ENCODE results near the gene ZYX. TPM values are rescaled to one million over a fixed set of nuclear protein-coding genes. Genes with fewer than 3 reads are reported as not detected.
A peak's percentile ranks its signal among the peaks of the same experiment; 100 is the strongest.
"Not testable (repeated sequence)": the region's sequence is repeated elsewhere in the genome, so short reads cannot be mapped to it uniquely, and the experiment has no call there.

The ZYX gene
- total RNA-seq, 1 donor from 2014 or later: 61.7 TPM

GRCh38 chr7:143413123-143413522 lies 32.0 kb downstream of the ZYX start:
- no peak for DNase-seq (ENCODE audit: low read depth, low spot score)
- no peak overlapping the region for H3K27ac Mint-ChIP-seq (ENCODE audit: unreplicated experiment)
- TF ChIP-seq, protein P1, sequence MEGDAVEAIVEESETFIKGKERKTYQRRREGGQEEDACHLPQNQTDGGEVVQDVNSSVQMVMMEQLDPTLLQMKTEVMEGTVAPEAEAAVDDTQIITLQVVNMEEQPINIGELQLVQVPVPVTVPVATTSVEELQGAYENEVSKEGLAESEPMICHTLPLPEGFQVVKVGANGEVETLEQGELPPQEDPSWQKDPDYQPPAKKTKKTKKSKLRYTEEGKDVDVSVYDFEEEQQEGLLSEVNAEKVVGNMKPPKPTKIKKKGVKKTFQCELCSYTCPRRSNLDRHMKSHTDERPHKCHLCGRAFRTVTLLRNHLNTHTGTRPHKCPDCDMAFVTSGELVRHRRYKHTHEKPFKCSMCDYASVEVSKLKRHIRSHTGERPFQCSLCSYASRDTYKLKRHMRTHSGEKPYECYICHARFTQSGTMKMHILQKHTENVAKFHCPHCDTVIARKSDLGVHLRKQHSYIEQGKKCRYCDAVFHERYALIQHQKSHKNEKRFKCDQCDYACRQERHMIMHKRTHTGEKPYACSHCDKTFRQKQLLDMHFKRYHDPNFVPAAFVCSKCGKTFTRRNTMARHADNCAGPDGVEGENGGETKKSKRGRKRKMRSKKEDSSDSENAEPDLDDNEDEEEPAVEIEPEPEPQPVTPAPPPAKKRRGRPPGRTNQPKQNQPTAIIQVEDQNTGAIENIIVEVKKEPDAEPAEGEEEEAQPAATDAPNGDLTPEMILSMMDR (conservative IDR thresholded peaks at IDR 0.05): no peak
- peaks cover 18% of the 10 kb centered on the region for H3K4me1 Mint-ChIP-seq
- no peaks in the 10 kb centered on the region for H3K9me3 Mint-ChIP-seq
- no peaks in the 10 kb centered on the region for H3K36me3 Mint-ChIP-seq (ENCODE audit: low read depth)
- no peak overlapping the region for H3K4me3 Mint-ChIP-seq
- H3K27me3 Mint-ChIP-seq (ENCODE audit: low read depth): peaks cover 16% of the 10 kb centered on the region

- not testable (repeated sequence) for H3K9me3 Mint-ChIP-seq; H3K36me3 Mint-ChIP-seq (ENCODE audit: low read depth); H3K4me1 Mint-ChIP-seq; H3K4me3 Mint-ChIP-seq; H3K27ac Mint-ChIP-seq (ENCODE audit: unreplicated experiment); H3K27me3 Mint-ChIP-seq (ENCODE audit: low read depth); DNase-seq (ENCODE audit: low read depth, low spot score)
These were observed 34.1 kb downstream of the ZYX start for GRCh38 chr7:143415209-143415608.

GRCh38 chr7:143415742-143416397 lies 34.7 kb downstream of the ZYX start:
- no peaks in the 10 kb centered on the region for H3K36me3 Mint-ChIP-seq (ENCODE audit: low read depth)
- no peak for DNase-seq (ENCODE audit: low read depth, low spot score)
- H3K27ac Mint-ChIP-seq (ENCODE audit: unreplicated experiment): no peak overlapping the region
- H3K4me1 Mint-ChIP-seq: no peaks in the 10 kb centered on the region
- no peaks in the 10 kb centered on the region for H3K9me3 Mint-ChIP-seq
- TF ChIP-seq, protein P1 (conservative IDR thresholded peaks at IDR 0.05): no peak
- H3K27me3 Mint-ChIP-seq (ENCODE audit: low read depth): peaks cover 2% of the 10 kb centered on the region
- no peak overlapping the region for H3K4me3 Mint-ChIP-seq

- Mint-ChIP-seq H3K27ac (ENCODE audit: unreplicated experiment) (no peak overlapping the region), H3K27me3 (ENCODE audit: low read depth) (peaks cover 2% of the 10 kb centered on the region), H3K4me3 (no peak overlapping the region), H3K4me1 (no peaks in the 10 kb centered on the region), H3K9me3 (no peaks in the 10 kb centered on the region), H3K36me3 (ENCODE audit: low read depth) (no peaks in the 10 kb centered on the region)
- no peak for DNase-seq (ENCODE audit: low read depth, low spot score)
- TF ChIP-seq, protein P1 (conservative IDR thresholded peaks at IDR 0.05): peak; percentile 83
These were observed 35.5 kb downstream of the ZYX start for GRCh38 chr7:143416565-143417149.

DNA sequence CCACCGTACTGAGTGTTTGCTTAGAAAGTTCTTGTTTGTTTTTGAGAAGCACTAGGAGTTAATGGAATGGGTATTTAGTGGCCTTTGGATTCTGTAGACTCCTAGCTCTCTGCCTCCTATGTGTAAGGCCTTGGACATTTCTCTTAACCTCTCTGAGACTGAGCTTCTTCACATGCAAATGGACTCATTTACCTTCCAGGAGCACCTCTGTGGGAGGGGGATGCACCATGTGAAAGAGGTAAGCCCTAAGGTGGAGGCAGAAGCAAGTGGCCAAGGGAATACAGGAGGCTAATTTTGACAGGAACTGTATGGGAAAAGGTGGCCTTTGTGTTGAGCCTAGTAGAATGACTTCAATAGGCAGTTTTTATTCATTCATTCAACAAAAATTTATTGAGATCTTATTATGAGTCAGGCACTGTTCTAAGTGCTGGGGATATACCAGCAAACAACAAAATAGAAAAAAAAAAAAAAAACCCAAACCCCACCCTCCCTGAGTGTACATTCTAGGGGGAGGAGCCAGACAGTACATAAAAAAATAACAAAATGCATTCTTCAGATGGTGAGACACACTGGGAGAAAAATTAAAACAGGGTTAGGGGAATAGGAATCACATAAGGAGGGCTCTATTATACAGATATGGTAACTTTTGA lies 36.7 kb downstream of the ZYX start:
- Mint-ChIP-seq H3K36me3 (ENCODE audit: low read depth) (no peaks in the 10 kb centered on the region), H3K4me1 (no peaks in the 10 kb centered on the region), H3K27ac (ENCODE audit: unreplicated experiment) (no peak overlapping the region), H3K9me3 (no peaks in the 10 kb centered on the region), H3K27me3 (ENCODE audit: low read depth) (peaks cover 2% of the 10 kb centered on the region), H3K4me3 (no peak overlapping the region)
- TF ChIP-seq, protein P1 (conservative IDR thresholded peaks at IDR 0.05): no peak
- DNase-seq (ENCODE audit: low read depth, low spot score): no peak

All from neural crest cell (in vitro differentiated cells).